Measurements from ENCODE around the gene CBFA2T2. TPM values are rescaled to one million over a fixed set of nuclear protein-coding genes. Genes with fewer than 3 reads are reported as not detected.
"Not testable (repeated sequence)": the region's sequence is repeated elsewhere in the genome, so short reads cannot be mapped to it uniquely, and the experiment has no call there.

Gene CBFA2T2
- total RNA-seq, 2 donors from 2014 or later, result 9.8 to 10.4 TPM

DNA sequence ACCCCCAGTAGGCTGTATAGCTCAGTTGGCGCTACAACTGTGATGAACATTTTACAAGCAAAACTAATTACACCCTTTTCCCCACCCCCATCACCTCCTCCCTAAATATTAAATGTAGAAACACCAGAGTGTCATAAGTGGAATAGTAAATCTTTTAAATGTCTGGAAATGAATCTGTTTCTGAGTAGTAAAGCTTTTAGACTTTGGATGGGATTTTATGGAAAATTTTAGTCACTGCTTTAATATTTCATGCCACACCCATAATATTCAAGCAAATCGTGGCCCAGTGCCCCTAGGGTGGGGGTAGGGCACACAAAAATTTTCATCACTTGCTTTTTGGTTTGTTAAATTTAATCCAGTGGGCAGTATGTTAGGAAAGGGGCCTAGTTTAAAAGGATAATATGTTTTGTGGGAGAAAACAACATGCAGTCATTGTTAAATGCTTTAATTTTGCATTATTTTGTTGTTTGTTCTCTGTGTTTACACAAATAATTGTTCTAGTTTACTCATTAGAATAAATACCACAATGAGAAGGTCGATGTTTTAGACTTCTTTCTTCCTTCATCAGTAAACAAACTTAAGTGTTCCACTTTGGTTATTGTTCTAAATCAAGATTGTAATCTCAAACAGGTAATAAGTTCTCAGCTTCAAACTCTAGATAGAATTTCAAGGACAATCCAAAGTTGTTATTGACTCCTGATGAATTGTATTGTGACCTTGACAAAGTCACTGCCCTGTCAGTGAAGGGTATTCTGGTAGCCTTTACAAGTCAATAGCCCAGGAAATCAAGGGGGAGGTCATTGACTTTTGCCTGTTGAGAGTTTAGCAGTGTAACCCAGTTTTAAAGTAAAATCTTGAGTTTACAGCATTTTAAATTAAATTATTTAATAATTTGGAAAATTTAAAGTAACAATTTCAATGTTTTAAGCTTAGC, 79.2 kb downstream of the CBFA2T2 start:
- Histone ChIP-seq H3K36me3 (no peaks in the 10 kb centered on the region), H3K4me1 (peaks cover 0 to 27% of the 10 kb centered on the region in 2 donors), H3K27ac (no peak overlapping the region), H3K9me3 (no peaks in the 10 kb centered on the region), H3K27me3 (no peaks in the 10 kb centered on the region), H3K4me3 (no peak overlapping the region)
- no peak for DNase-seq (ENCODE audit: low spot score)
- TF ChIP-seq, protein P1, sequence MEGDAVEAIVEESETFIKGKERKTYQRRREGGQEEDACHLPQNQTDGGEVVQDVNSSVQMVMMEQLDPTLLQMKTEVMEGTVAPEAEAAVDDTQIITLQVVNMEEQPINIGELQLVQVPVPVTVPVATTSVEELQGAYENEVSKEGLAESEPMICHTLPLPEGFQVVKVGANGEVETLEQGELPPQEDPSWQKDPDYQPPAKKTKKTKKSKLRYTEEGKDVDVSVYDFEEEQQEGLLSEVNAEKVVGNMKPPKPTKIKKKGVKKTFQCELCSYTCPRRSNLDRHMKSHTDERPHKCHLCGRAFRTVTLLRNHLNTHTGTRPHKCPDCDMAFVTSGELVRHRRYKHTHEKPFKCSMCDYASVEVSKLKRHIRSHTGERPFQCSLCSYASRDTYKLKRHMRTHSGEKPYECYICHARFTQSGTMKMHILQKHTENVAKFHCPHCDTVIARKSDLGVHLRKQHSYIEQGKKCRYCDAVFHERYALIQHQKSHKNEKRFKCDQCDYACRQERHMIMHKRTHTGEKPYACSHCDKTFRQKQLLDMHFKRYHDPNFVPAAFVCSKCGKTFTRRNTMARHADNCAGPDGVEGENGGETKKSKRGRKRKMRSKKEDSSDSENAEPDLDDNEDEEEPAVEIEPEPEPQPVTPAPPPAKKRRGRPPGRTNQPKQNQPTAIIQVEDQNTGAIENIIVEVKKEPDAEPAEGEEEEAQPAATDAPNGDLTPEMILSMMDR (IDR thresholded peaks at IDR 0.05), result no peak

- TF ChIP-seq, protein P1 (IDR thresholded peaks at IDR 0.05), result no peak
- peaks cover 0 to 27% of the 10 kb centered on the region in 2 donors for H3K4me1 ChIP-seq
These were observed 80.0 kb downstream of the CBFA2T2 start for GRCh38 chr20:33569802-33570391.

DNA sequence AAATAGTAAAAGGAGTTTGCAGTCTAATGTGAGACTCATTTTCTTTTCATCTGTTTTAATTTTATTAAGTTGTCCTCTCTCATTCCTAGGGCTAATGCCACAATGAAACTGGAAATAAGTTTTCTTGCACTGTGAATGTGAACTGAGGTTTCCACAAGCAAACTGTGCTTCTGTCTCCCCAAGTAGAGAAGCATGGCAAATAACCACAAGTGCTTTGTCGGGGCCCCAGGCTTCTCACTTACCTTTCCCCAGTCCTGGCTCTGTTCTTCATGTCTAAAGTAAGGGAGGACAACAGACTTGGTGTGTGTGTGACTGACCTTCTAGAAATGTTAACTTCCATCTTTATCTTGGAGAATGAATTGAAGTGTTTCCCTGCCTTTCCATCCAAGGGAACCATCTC, 80.8 kb downstream of the CBFA2T2 start:
- peaks cover 0 to 31% of the 10 kb centered on the region in 2 donors for H3K4me1 ChIP-seq

More at GRCh38 chr20:33569802-33570391, 80.0 kb downstream of the CBFA2T2 start:
- H3K4me3 ChIP-seq, result no peak overlapping the region
- DNase-seq (ENCODE audit: low spot score), result no peak
- H3K9me3 ChIP-seq, result no peaks in the 10 kb centered on the region
- H3K27ac ChIP-seq, result peak overlapping the region in 1 of 2 donors; percentile 13
- H3K27me3 ChIP-seq, result no peaks in the 10 kb centered on the region
- no peaks in the 10 kb centered on the region for H3K36me3 ChIP-seq

GRCh38 chr20:33573268-33573667, 83.4 kb downstream of the CBFA2T2 start:
- H3K4me1 ChIP-seq, result peaks cover 0 to 43% of the 10 kb centered on the region in 2 donors
- DNase-seq (ENCODE audit: low spot score); H3K36me3 ChIP-seq; H3K9me3 ChIP-seq; H3K4me3 ChIP-seq; H3K27ac ChIP-seq; H3K27me3 ChIP-seq: not testable (repeated sequence)

More for the DNA sequence above, 80.8 kb downstream of the CBFA2T2 start:
- TF ChIP-seq, protein P1 (IDR thresholded peaks at IDR 0.05), result no peak
- Histone ChIP-seq H3K4me3 (no peak overlapping the region), H3K36me3 (no peaks in the 10 kb centered on the region), H3K27ac (no peak overlapping the region), H3K27me3 (no peaks in the 10 kb centered on the region), H3K9me3 (no peaks in the 10 kb centered on the region)
- no peak for DNase-seq (ENCODE audit: low spot score)

DNA sequence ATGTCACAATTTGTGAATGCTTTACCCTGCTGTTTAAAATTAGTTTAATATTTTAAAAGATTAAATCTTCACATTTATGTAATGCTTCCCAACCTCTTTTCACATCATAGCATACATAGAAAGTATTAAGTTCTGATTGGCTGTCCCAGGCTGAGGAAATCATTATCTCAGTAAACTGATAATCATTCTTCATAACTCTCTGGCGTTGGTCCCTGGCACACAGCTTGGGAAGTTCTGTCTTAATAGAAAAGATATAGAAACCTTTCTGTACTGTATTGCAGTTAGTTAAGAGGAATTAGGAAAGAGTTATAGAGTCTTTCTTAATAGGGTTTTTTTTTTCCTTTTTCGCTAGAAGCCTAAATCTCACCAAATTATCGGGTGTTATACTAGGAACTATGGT, 85.4 kb downstream of the CBFA2T2 start:
- Histone ChIP-seq H3K4me1 (peaks cover 0 to 25% of the 10 kb centered on the region in 2 donors), H3K27me3 (no peaks in the 10 kb centered on the region), H3K9me3 (no peaks in the 10 kb centered on the region), H3K4me3 (no peak overlapping the region), H3K36me3 (no peaks in the 10 kb centered on the region), H3K27ac (no peak overlapping the region)
- DNase-seq (ENCODE audit: low spot score), result no peak
- TF ChIP-seq, protein P1 (IDR thresholded peaks at IDR 0.05), result no peak

DNA sequence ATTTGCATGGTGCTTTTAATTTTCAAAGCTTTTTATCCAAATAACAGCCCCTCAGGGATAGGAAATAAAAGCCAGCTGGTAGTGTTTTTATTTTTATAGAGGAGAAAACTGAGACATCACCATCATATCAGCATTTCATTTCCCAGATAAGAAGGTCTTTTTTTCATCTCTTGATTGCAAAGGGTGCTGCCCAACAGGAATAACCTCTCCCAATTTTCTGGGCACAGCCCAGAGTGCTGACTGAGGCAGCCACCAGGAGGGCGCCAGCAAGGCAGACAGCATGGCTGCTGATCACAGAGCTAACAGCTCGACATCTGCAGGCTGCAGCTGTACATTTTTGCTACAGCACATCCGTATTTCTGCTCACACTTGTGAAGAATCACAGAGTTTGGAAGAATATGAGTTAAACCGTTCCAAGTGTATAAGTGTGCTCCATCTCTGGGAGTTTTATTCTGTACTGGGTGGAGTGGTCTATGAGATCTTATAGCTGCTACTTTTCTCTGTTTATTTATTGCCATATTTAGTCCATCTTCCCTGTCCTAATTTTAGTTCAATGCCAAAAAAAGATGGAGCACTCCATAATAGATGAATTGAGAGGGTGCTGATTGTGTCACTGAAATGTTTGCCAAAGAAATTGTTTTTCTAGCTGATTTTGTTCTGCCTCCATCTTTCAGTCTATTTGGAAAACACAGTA, 86.7 kb downstream of the CBFA2T2 start:
- Histone ChIP-seq H3K27me3 (no peaks in the 10 kb centered on the region), H3K36me3 (no peaks in the 10 kb centered on the region), H3K27ac (no peak overlapping the region), H3K4me3 (no peak overlapping the region), H3K9me3 (no peaks in the 10 kb centered on the region), H3K4me1 (peaks cover 0 to 20% of the 10 kb centered on the region in 2 donors)
- DNase-seq (ENCODE audit: low spot score), result no peak
- TF ChIP-seq, protein P1 (IDR thresholded peaks at IDR 0.05), result no peak

All from right atrium auricular region (tissue), 2 donors.